Measurements from ENCODE around the gene MROH8. TPM values are rescaled to one million over a fixed set of nuclear protein-coding genes. Genes with fewer than 3 reads are reported as not detected.

Gene MROH8
- total RNA-seq, 1 experiment from 2014 or later: 3.3 TPM

GRCh38 chr20:37198932-37199660, 19.7 kb upstream of the MROH8 start:
- intact Hi-C loops (cut with micrococcal nuclease; ENCODE audit: unreplicated experiment): loop anchor here (5.0 to 10.0 kb wide), 2 partner anchors 68 to 1206 kb away; no protein-coding TSS in a partner anchor
- POLR2A ChIA-PET (ENCODE audit: unreplicated experiment): no interaction called here

GRCh38 chr20:37194621-37195417, 15.5 kb upstream of the MROH8 start:
- no peak overlapping the region for H3K4me3 ChIP-seq
- no peak overlapping the region for H2AFZ ChIP-seq
- no TSS peak for BruUV-seq (replicated peaks)
- DNase-seq: no peak
- H3K27me3 ChIP-seq (ENCODE audit: insufficient read depth, low read depth): no peaks in the 10 kb centered on the region
- H3K9me3 ChIP-seq (ENCODE audit: insufficient read depth, low read depth): no peaks in the 10 kb centered on the region
- intact Hi-C loops (cut with micrococcal nuclease; ENCODE audit: unreplicated experiment): loop anchor here (1.0 to 10.0 kb wide), 3 partner anchors 72 to 1210 kb away; no protein-coding TSS in a partner anchor
- H3F3A ChIP-seq (ENCODE audit: insufficient read depth, low read depth): peaks cover 13% of the 10 kb centered on the region
- TF ChIP-seq CTCF (conservative IDR thresholded peaks at IDR 0.05) (no peak), EZH2 (IDR thresholded peaks at IDR 0.05; ENCODE audit: low read depth) (no peak)
- no peak overlapping the region for H3K27ac ChIP-seq
- peaks cover 66% of the 10 kb centered on the region for H3K79me2 ChIP-seq (ENCODE audit: low read depth)
- H3K4me1 ChIP-seq (replicated peaks; ENCODE audit: insufficient read depth): no peaks in the 10 kb centered on the region
- H3K9me2 ChIP-seq (ENCODE audit: insufficient read depth): no peaks in the 10 kb centered on the region
- ChIA-PET POLR2A (ENCODE audit: unreplicated experiment) (interaction anchor here (0.7 kb wide), 2 partner anchors 17 to 1036 kb away, joined by 4 to 5 read pairs; no protein-coding TSS in a partner anchor), CTCF (interaction anchor here (0.9 kb wide), 2 partner anchors 17 to 798 kb away, joined by 3 read pairs; no protein-coding TSS in a partner anchor)
- H3K4me2 ChIP-seq: no peak overlapping the region
- peaks cover 86% of the 10 kb centered on the region for H4K20me1 ChIP-seq (ENCODE audit: insufficient read depth)
- H3K36me3 ChIP-seq (ENCODE audit: low read depth): peaks cover 24% of the 10 kb centered on the region

More at GRCh38 chr20:37198932-37199660, 19.7 kb upstream of the MROH8 start:
- peaks cover 33% of the 10 kb centered on the region for H3F3A ChIP-seq (ENCODE audit: insufficient read depth, low read depth)
- H2AFZ ChIP-seq: no peak overlapping the region
- no peak overlapping the region for H3K4me2 ChIP-seq
- peaks cover 35% of the 10 kb centered on the region for H3K79me2 ChIP-seq (ENCODE audit: low read depth)
- DNase-seq: no peak
- no peak overlapping the region for H3K4me3 ChIP-seq
- H3K36me3 ChIP-seq (ENCODE audit: low read depth): peaks cover 42% of the 10 kb centered on the region
- no TSS peak for BruUV-seq (replicated peaks)
- CTCF ChIA-PET: no interaction called here
- H3K9me3 ChIP-seq (ENCODE audit: insufficient read depth, low read depth): no peaks in the 10 kb centered on the region
- no peak for TF ChIP-seq EZH2 (IDR thresholded peaks at IDR 0.05; ENCODE audit: low read depth)
- no peak for TF ChIP-seq CTCF (conservative IDR thresholded peaks at IDR 0.05)
- no peak overlapping the region for H3K27ac ChIP-seq
- H3K27me3 ChIP-seq (ENCODE audit: insufficient read depth, low read depth): no peaks in the 10 kb centered on the region
- peaks cover 62% of the 10 kb centered on the region for H4K20me1 ChIP-seq (ENCODE audit: insufficient read depth)
- H3K4me1 ChIP-seq (replicated peaks; ENCODE audit: insufficient read depth): peaks cover 9% of the 10 kb centered on the region
- H3K9me2 ChIP-seq (ENCODE audit: insufficient read depth): no peaks in the 10 kb centered on the region

GRCh38 chr20:37193821-37194220, 14.5 kb upstream of the MROH8 start:
- CTCF ChIA-PET: interaction anchor here (0.7 kb wide), 1 partner anchor 634 kb away, joined by 5 read pairs; no protein-coding TSS in a partner anchor
- no peak for DNase-seq
- no peaks in the 10 kb centered on the region for H3K4me1 ChIP-seq (replicated peaks; ENCODE audit: insufficient read depth)
- intact Hi-C loops (cut with micrococcal nuclease; ENCODE audit: unreplicated experiment): loop anchor here (10.0 kb wide), 1 partner anchor 1211 kb away; no protein-coding TSS in a partner anchor
- no peaks in the 10 kb centered on the region for H3K9me2 ChIP-seq (ENCODE audit: insufficient read depth)
- no peak for TF ChIP-seq CTCF (conservative IDR thresholded peaks at IDR 0.05)
- TF ChIP-seq EZH2 (IDR thresholded peaks at IDR 0.05; ENCODE audit: low read depth): no peak
- no peak overlapping the region for H3K4me2 ChIP-seq
- H3F3A ChIP-seq (ENCODE audit: insufficient read depth, low read depth): peaks cover 13% of the 10 kb centered on the region
- no TSS peak for BruUV-seq (replicated peaks)
- peaks cover 68% of the 10 kb centered on the region for H3K79me2 ChIP-seq (ENCODE audit: low read depth)
- no peak overlapping the region for H3K4me3 ChIP-seq
- H3K27ac ChIP-seq: no peak overlapping the region
- peaks cover 26% of the 10 kb centered on the region for H3K36me3 ChIP-seq (ENCODE audit: low read depth)
- no peak overlapping the region for H2AFZ ChIP-seq
- H3K9me3 ChIP-seq (ENCODE audit: insufficient read depth, low read depth): no peaks in the 10 kb centered on the region
- POLR2A ChIA-PET (ENCODE audit: unreplicated experiment): no interaction called here
- peaks cover 90% of the 10 kb centered on the region for H4K20me1 ChIP-seq (ENCODE audit: insufficient read depth)
- H3K27me3 ChIP-seq (ENCODE audit: insufficient read depth, low read depth): no peaks in the 10 kb centered on the region
